ENCODE data around the gene TSKU.
"Not testable (repeated sequence)": the region's sequence is repeated elsewhere in the genome, so short reads cannot be mapped to it uniquely, and the experiment has no call there.

The TSKU gene

DNA sequence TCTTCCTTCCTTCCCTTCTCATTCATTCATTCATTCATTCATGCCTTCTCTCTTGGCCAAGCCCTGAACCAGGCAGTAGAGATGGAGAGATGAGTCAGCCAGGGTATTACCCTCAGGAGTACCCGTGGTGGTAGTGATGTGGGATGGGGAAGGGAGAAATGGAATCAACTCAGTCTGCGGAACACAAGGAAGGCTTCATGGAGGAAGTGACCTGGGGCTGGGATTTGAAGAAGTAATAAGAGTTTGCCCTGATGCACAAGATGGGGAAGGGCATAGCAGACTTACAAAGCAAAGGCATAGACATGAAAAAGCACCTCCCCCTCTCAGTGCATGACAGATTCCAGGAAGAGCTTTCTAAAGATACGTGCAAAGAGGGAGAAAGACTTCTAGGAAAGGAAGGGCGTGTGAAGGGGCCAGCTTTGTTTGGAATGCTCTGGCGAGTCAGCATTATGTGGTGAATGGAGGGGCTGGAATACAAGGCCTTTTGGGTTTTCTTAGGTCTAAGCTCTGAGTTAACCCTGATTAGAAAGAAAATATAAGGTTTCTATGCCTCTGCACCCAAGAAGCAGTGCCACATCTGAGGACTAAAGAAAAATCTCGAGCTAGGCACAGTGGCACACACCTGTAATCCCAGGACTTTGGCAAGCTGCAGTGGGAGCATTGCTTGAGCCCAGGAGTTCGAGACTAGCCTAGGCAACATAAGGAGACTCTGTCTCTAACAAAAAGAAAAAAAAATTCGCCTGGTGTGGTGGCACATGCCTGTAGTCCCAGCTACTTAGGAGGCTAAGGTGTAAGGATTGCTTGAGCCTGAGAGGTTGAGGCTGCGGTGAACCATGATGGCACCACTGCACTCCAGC is 41.2 kb downstream of the TSKU start:
- no peak overlapping the region for H3K4me3 ChIP-seq (replicated peaks in 1 of 2; ENCODE audit: low read depth in 2 of 2, low read length in 2 of 2)
- TF ChIP-seq, protein P1, sequence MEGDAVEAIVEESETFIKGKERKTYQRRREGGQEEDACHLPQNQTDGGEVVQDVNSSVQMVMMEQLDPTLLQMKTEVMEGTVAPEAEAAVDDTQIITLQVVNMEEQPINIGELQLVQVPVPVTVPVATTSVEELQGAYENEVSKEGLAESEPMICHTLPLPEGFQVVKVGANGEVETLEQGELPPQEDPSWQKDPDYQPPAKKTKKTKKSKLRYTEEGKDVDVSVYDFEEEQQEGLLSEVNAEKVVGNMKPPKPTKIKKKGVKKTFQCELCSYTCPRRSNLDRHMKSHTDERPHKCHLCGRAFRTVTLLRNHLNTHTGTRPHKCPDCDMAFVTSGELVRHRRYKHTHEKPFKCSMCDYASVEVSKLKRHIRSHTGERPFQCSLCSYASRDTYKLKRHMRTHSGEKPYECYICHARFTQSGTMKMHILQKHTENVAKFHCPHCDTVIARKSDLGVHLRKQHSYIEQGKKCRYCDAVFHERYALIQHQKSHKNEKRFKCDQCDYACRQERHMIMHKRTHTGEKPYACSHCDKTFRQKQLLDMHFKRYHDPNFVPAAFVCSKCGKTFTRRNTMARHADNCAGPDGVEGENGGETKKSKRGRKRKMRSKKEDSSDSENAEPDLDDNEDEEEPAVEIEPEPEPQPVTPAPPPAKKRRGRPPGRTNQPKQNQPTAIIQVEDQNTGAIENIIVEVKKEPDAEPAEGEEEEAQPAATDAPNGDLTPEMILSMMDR (IDR thresholded peaks at IDR 0.05; ENCODE audit: low read depth, low read length) = no peak
- peak; percentile 60 to 67 for DNase-seq (ENCODE audit: low read depth in 2 of 2)

DNA sequence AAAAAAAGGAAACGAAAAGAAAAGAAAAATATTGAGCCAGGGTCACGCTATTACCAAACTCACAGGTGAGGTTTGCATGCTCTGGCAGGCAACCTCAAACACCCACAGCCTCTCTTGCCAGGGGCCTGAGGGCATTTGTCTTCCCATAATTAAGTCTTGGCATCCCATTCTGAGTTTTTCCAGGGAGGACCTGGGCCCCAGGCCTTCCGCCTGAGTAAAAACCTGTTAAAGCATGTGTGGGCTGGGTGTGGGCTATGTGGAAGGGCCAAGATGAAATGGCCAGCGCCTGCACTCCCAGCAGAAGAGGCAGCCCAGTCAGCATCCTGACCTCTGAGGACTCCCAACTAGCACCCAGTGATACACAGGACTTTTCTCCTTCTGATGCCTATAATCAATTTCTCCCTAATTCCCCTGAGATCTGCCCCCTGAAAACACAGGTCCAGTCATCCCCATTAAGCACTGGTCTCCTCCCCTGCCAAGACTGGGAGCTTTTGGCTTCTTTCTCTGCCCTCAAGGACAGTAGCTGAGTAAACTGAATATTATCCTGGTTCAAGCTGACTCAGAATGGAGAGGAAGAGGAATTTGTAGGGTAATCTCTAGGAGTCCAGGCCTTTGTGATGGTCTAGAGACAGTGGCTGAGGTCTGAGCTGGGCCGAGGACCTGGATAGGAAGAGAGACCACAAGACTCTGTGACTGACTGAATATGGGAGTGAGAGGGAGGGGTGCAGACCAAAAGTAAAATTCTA is 42.0 kb downstream of the TSKU start:
- TF ChIP-seq, protein P1 (IDR thresholded peaks at IDR 0.05; ENCODE audit: low read depth, low read length) = no peak
- H3K4me3 ChIP-seq (replicated peaks in 1 of 2; ENCODE audit: low read depth in 2 of 2, low read length in 2 of 2) = no peak overlapping the region
- peak in 1 of 2 donors; percentile 48 for DNase-seq (ENCODE audit: low read depth in 2 of 2)

DNA sequence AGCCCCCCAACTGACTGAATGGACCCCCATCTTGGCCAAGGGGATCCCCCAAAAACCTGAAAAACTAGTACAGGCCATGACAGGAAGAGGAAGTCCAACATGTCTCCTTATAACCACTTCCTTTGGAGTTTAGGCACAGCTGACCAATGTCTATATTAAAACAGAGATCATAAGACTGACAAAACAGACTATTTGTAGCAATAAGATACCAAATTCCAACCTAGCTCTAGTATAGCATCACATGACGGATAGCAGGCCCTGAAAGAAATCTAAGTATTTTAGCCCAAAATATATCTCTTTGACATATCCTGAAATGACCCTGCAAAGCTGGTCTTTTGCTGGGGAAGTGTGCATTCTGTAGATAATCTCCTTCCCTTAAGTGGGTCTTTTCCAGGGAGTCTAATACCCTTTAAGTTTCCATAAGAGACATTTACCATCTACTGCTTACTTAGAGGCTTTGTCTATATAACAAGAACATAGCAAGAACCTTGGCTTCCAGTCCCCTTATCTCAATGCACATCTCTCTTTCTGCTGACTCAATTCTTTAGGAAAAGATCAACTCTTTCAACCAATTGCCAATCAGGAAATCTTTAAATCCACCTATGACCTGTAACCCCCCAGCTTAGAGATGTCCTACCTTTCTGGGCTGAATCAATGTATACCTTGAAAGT is 42.7 kb downstream of the TSKU start:
- DNase-seq (ENCODE audit: low read depth in 2 of 2) = no peak
- TF ChIP-seq, protein P1 (IDR thresholded peaks at IDR 0.05; ENCODE audit: low read depth, low read length) = no peak
- H3K4me3 ChIP-seq (replicated peaks in 1 of 2; ENCODE audit: low read depth in 2 of 2, low read length in 2 of 2) = no peak overlapping the region

DNA sequence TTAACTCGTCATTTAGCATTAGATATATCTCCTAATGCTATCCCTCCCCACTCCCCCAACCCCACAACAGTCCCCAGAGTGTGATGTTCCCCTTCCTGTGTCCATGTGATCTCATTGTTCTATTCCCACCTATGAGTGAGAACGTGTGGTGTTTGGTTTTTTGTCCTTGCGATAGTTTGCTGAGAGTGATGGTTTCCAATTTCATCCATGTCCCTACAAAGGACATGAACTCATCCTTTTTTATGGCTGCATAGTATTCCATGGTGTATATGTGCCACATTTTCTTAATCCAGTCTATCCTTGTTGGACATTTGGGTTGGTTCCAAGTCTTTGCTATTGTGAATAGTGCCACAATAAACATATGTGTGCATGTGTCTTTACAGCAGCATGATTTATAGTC is 43.4 kb downstream of the TSKU start:
- H3K4me3 ChIP-seq (replicated peaks in 1 of 2; ENCODE audit: low read depth in 2 of 2, low read length in 2 of 2) = not testable (repeated sequence)

DNA sequence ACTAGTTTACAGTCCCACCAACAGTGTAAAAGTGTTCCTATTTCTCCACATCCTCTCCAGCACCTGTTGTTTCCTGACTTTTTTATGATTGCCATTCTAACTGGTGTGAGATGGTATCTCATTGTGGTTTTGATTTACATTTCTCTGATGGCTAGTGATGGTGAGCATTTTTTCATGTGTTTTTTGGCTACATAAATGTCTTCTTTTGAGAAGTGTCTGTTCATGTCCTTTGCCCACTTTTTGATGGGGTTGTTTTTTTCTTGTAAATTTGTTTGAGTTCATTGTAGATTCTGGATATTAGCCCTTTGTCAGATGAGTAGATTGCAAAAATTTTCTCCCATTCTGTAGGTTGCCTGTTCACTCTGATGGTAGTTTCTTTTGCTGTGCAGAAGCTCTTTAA is 43.8 kb downstream of the TSKU start:
- DNase-seq (ENCODE audit: low read depth in 2 of 2); H3K4me3 ChIP-seq (replicated peaks in 1 of 2; ENCODE audit: low read depth in 2 of 2, low read length in 2 of 2): not testable (repeated sequence)

More for the DNA sequence above, 43.4 kb downstream of the TSKU start:
- DNase-seq (ENCODE audit: low read depth in 2 of 2) = not testable (repeated sequence)

DNA sequence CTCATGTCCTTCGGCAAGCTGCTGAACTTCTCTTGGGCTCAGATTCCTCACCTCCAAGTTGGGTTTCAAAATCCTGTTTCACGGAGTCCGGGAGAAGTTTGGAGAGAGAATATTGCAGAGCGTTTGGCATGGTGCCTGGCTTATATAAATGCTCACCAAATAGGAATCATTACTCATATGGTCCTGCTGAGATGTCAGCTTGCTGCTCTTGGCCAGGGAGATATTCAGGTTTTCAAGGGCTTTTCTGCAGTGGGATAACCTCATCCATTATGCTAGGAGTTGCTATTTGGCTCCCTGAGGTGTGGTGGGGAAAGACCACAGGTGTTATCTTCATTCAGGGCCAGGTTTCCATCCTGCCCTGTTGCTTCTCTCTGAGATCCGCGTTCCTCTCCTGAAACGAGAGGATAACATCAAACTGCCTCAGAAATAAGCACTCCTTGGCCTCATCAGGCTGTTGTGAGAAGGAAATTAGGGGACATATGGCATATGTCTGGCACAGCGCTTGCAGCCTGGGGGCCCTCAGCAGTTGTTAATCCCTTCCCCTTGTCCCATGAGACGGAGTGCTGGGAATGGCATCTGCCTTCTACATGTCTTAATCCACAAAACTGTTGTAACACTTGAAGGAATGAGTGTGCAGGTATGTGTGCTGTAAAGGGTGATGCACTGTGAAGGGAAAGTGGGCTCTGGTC is 47.6 kb downstream of the TSKU start:
- TF ChIP-seq, protein P1 (IDR thresholded peaks at IDR 0.05; ENCODE audit: low read depth, low read length) = no peak
- peak; percentile 67 to 77 for DNase-seq (ENCODE audit: low read depth in 2 of 2)
- H3K4me3 ChIP-seq (replicated peaks in 1 of 2; ENCODE audit: low read depth in 2 of 2, low read length in 2 of 2) = no peak overlapping the region

DNA sequence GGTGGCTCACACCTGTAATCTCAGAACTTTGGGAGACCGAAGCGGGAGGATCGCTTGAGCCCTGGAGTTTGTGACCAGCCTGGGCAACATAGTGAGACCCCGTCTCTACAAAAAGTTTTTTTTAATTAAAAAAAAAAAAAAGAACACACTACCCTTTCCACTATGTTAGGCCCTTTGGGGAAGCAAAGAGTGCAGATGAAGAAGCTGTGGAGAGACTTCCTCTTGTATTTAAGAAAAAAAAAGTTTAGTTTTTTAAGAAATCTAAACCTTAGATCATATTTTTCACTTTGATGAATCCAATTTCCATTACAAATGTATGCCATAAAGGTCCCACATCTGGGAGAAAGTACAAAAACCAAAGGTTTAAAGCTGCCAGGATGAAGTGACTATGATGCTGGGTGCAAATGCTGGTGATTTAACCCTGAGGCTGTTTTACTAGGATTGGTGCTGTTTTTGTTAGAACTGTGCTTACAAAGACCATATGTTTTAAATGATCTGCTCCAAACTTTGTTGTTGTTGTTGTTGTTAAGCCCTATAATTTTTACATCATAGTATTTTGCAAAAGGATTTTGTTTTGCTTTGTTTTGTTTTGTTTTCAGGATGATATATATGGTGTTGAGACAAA is 48.6 kb downstream of the TSKU start:
- DNase-seq (ENCODE audit: low read depth in 2 of 2) = no peak
- no peak overlapping the region for H3K4me3 ChIP-seq (replicated peaks in 1 of 2; ENCODE audit: low read depth in 2 of 2, low read length in 2 of 2)
- TF ChIP-seq, protein P1 (IDR thresholded peaks at IDR 0.05; ENCODE audit: low read depth, low read length) = no peak

Measured in cardiac fibroblast (primary cell).